Adrenal gland (tissue), 12 donors: ENCODE measurements around the gene MICU1. TPM values are rescaled to one million over a fixed set of nuclear protein-coding genes. Genes with fewer than 3 reads are reported as not detected.
A peak's percentile ranks its signal among the peaks of the same experiment; 100 is the strongest.

ENCODE experiments used
- DNase-seq, 7 donors: peaks; one replicate each; pipeline ENCODE4 v3.0.0-alpha.2; 2019 to 2020
- H3K27ac ChIP-seq, 5 donors: fragments of 200-600 bp; sonication (generic) in 4 of 5; 1 replicate in 3 of 5; 2 replicates in 2 of 5; pipeline versions ENCODE4 v1.5.1 to v1.8.0; 2016 to 2020; ENCODE audit warnings: mild to moderate bottlenecking in 1 of 5
- H3K27me3 ChIP-seq: fragments of 200-600 bp; 2 replicates; pipeline ENCODE4 v1.8.0; 2021
- H3K36me3 ChIP-seq, 2 donors: fragments of 200-600 bp; replicated peaks in 1 of 2; 1 replicate in 1 of 2; 2 replicates in 1 of 2; pipeline versions ENCODE4 v1.5.1 to v1.8.0; 2018 to 2022
- H3K4me1 ChIP-seq, 2 donors: fragments of 200-600 bp; replicated peaks in 1 of 2; 1 replicate in 1 of 2; 2 replicates in 1 of 2; pipeline versions ENCODE4 v1.5.1 to v1.8.0; 2018 to 2021
- H3K4me3 ChIP-seq, 4 donors: fragments of 200-600 bp; sonication (generic) in 3 of 4; one replicate each; pipeline ENCODE4 v1.5.1; 2016 to 2018
- H3K9me3 ChIP-seq, 3 donors: fragments of 200-600 bp; sonication (generic) in 1 of 3; replicated peaks in 1 of 3; 1 replicate in 2 of 3; 2 replicates in 1 of 3; pipeline versions ENCODE4 v1.5.1 to v1.8.0; 2016 to 2021
- CTCF ChIP-seq, 6 experiments: fragments of 450-650 bp in 4 of 6; fragments of 200-600 bp in 2 of 6; sonication (generic) in 1 of 6; IDR thresholded peaks; 1 replicate in 5 of 6; 2 replicates in 1 of 6; pipeline versions ENCODE4 v1.5.1 to v1.8.0; 2016 to 2021; ENCODE audit warnings: antibody characterized with exemption in 6 of 6, mild to moderate bottlenecking in 2 of 6, moderate library complexity in 1 of 6
- POLR2A ChIP-seq, 2 donors: fragments of 450-650 bp; IDR thresholded peaks; one replicate each; pipeline ENCODE4 v1.6.1; 2017; ENCODE audit warnings: antibody characterized with exemption in 2 of 2, mild to moderate bottlenecking in 2 of 2, moderate library complexity in 1 of 2
- WGBS, 4 donors: extraction: QIAGEN DNeasy Blood & Tissue Kit in 2 of 4; methylation state at CpG; one replicate each; pipeline versions ENCODE4 v1.1.5 to v1.1.7; 2013 to 2017; 5-methylcytosine and 5-hydroxymethylcytosine counted together
- intact Hi-C, 2 donors: fragments of 100-400 bp; cut with DNase I; formaldehyde crosslinking; loops; one replicate each; pipeline versions ENCODE4 v1.14.1 to v1.15.0; 2022 to 2023
- polyA plus RNA-seq, 3 donors: library from polyadenylated mRNA; stranded (reverse); fragments of 200-250 nt in 2 of 3; fragments of 350-450 nt in 1 of 3; fragmentation: Illumina TruSeq in 1 of 3; extraction: RNeasy Lipid Tissue Mini Kit (QIAGEN cat#74804) in 1 of 3; gene quantifications; one replicate each; pipeline ENCODE4 v1.2.3, GENCODE V29; 2013 to 2014
- total RNA-seq, 9 donors: library from RNA; depleted of rRNA in 4 of 9; stranded (reverse); fragments of >200 nt in 4 of 9; fragments of 120-200 nt in 1 of 9; fragmentation: NEBNext Ultra II Directional in 1 of 9; extraction: Animal tissue kit (Norgen Biotek cat#: 25700) in 1 of 9; gene quantifications; one replicate each; pipeline versions ENCODE4 v1.1.0 to v1.2.4, GENCODE V29; 2013 to 2023
- donor health status: healthy with polysubstance abuse.
- donor health status: Bipolar disorder and iron deficiency.
- donor health status: DM: yes; HTN: yes; CAD: no.
- donor health status: DM: no; HTN: no; CAD: no.
- donor health status: DM: no; HTN: no; CAD: no.
- donor health status: DM: yes; HTN: yes; CAD: no.

MICU1 gene
- total and polyA plus RNA-seq, 12 donors = 56.5 to 122 (median 90.2) TPM

- peak overlapping the region in 3 of 4 donors; percentile 77 to 85 (median 84) for H3K4me3 ChIP-seq
- no peaks in the 10 kb centered on the region for H3K9me3 ChIP-seq
- peaks cover 13 to 23% of the 10 kb centered on the region in 2 donors for H3K4me1 ChIP-seq
- H3K36me3 ChIP-seq = no peaks in the 10 kb centered on the region
- 29 to 47% (median 31%) methylated on average over 5 to 7 of the region's 7 CpGs for WGBS, 4 donors
- no peaks in the 10 kb centered on the region for H3K27me3 ChIP-seq
- DNase-seq = no peak
- no peak for TF ChIP-seq CTCF (IDR thresholded peaks at IDR 0.05)
- TF ChIP-seq POLR2A (IDR thresholded peaks at IDR 0.05) = no peak
- intact Hi-C loops = no loop called here
- peak overlapping the region in 4 of 5 donors; percentile 89 to 98 (median 96) for H3K27ac ChIP-seq
Observed at GRCh38 chr10:72355214-72355555, 270.7 kb downstream of the MICU1 start.

DNA sequence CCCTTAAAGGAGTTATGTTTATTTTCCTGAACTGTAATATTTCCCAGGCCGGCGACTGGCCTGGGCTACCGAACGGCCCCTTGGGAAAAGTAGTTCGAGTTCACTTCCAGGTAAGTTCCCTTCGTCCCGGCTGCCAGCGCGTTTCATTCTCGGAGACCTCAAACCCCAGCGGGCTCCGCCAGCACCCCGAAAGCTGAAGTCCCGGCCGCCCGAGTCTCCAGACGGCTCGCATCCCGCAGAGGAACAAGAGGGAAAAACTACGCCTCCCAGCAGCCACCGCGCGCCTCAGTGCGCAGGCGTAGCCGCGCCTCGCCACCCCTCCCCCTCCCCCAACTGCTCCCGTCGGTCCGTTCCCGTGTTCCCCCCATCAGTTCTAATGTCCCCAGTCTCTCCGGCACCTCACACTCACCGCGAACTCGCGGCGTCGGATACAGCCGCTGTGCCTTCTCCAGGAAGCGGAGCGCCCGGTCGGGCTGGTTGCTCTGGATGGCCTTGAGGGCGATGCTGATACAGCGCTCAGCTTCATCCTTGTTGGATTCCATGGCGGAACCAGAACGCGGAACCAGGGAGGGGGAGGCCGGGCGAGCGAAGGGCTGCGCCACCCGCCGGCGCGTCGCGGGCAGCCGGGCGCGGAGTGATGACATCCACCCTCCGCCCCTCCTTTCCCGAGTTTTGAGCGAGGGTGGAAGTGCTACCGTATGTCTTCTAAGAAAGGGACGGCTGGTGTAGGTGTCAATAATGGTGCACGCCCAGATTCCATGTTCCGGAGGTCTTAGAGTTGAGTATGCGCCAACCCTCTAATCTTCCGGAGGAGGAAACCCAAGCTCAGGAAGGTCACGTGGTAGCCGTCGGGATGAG lies 271.3 kb downstream of the MICU1 start, which contains the start of gene DNAJB12:
Gene DNAJB12, minus strand, starts transcription at position 564 of the 858 bp plus-strand sequence. Its CDS starts 22 bp downstream, at position 542.
- WGBS, 4 donors = 0 to 1% (median 0%) methylated on average over 12 to 74 of the region's 74 CpGs
- Histone ChIP-seq H3K9me3 (no peaks in the 10 kb centered on the region), H3K36me3 (peaks cover 0 to 5% of the 10 kb centered on the region in 2 donors), H3K27ac (peak within 1 kb of the TSS; percentile 89 to 98 (median 95)), H3K4me1 (peaks cover 13 to 23% of the 10 kb centered on the region in 2 donors), H3K4me3 (peak within 1 kb of the TSS; percentile 50 to 85 (median 80)), H3K27me3 (no peaks in the 10 kb centered on the region)
- DNase-seq = peak; percentile 89 to 95 (median 92)
- intact Hi-C loops = loop anchor here in 1 of 2 donors (5.0 kb wide), 1 partner anchor 192 kb away; no protein-coding TSS in a partner anchor
- peak; percentile 81 to 83 for TF ChIP-seq POLR2A (IDR thresholded peaks at IDR 0.05)
- peak in 1 of 6 experiments; percentile 4 for TF ChIP-seq CTCF (IDR thresholded peaks at IDR 0.05)

DNA sequence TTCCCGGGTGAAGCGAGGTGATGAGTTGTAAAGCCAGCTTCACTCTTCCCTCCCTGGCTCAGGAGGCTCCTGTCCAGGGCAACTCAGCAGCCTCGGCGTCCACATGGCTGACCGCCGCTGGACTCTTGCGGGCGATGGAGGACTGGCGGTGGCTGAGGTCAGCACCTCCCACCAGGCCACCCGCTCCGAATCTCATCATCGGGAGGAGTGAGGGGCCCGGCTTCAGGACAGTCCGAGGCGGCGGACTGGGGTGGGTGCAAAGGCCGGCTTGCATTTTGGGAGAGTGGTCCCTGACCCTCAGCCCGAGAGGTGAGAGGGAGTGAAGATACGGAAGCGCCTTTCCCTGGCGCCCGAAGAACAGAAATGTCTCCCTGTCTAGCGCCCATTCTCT lies 271.9 kb downstream of the MICU1 start:
- Histone ChIP-seq H3K27ac (peak overlapping the region; percentile 89 to 98 (median 95)), H3K4me3 (peak overlapping the region; percentile 50 to 85 (median 80)), H3K36me3 (peaks cover 0 to 6% of the 10 kb centered on the region in 2 donors), H3K9me3 (no peaks in the 10 kb centered on the region), H3K4me1 (peaks cover 13 to 23% of the 10 kb centered on the region in 2 donors), H3K27me3 (no peaks in the 10 kb centered on the region)
- 0 to 1% (median 1%) methylated on average over 15 to 23 of the region's 23 CpGs for WGBS, 4 donors
- TF ChIP-seq CTCF (IDR thresholded peaks at IDR 0.05) (no peak), POLR2A (IDR thresholded peaks at IDR 0.05) (no peak)
- intact Hi-C loops = loop anchor here in 1 of 2 donors (5.0 kb wide), 1 partner anchor 192 kb away; no protein-coding TSS in a partner anchor
- DNase-seq = peak in 6 of 7 donors; percentile 42 to 71 (median 54)
